Peyer's patch (tissue), 4 donors: ENCODE data around the gene GSTA2. TPM values are rescaled to one million over a fixed set of nuclear protein-coding genes. Genes with fewer than 3 reads are reported as not detected.
"Not testable (repeated sequence)": the region's sequence is repeated elsewhere in the genome, so short reads cannot be mapped to it uniquely, and the experiment has no call there.

ENCODE experiments used
- DNase-seq, 3 donors: peaks; one replicate each; pipeline ENCODE4 v3.0.0-alpha.2; 2017 to 2019
- H3K27ac ChIP-seq, 4 donors: fragments of 200-600 bp; sonication (generic); one replicate each; pipeline ENCODE4 v1.5.1; 2016 to 2019
- H3K27me3 ChIP-seq, 2 donors: fragments of 200-600 bp; sonication (generic); one replicate each; pipeline ENCODE4 v1.5.1; 2019
- H3K36me3 ChIP-seq, 3 donors: fragments of 200-600 bp; sonication (generic); one replicate each; pipeline ENCODE4 v1.5.1; 2016 to 2019
- H3K4me1 ChIP-seq, 4 donors: fragments of 200-600 bp; sonication (generic); one replicate each; pipeline ENCODE4 v1.5.1; 2016 to 2019
- H3K4me3 ChIP-seq, 4 donors: fragments of 200-600 bp; sonication (generic); 1 replicate in 3 of 4; 2 replicates in 1 of 4; pipeline ENCODE4 v1.5.1; 2016 to 2019; ENCODE audit warnings: mild to moderate bottlenecking in 1 of 4
- H3K9me3 ChIP-seq, 4 donors: fragments of 200-600 bp; sonication (generic); one replicate each; pipeline ENCODE4 v1.5.1; 2016 to 2019; ENCODE audit warnings: mild to moderate bottlenecking in 1 of 4
- CTCF ChIP-seq, 6 experiments: fragments of 450-650 bp in 4 of 6; fragments of 200-600 bp in 2 of 6; sonication (generic) in 1 of 6; IDR thresholded peaks; one replicate each; pipeline ENCODE4 v1.5.1; 2017 to 2019; ENCODE audit warnings: antibody characterized with exemption in 6 of 6, mild to moderate bottlenecking in 3 of 6, moderate library complexity in 1 of 6
- POLR2A ChIP-seq, 2 donors: fragments of 450-650 bp; IDR thresholded peaks; one replicate each; pipeline ENCODE4 v1.5.1; 2017; ENCODE audit warnings: antibody characterized with exemption in 2 of 2, mild to moderate bottlenecking in 2 of 2, moderate library complexity in 2 of 2
- total RNA-seq, 4 donors: library from RNA; depleted of rRNA; stranded (reverse); fragments of >200 nt; gene quantifications; one replicate each; pipeline ENCODE4 v1.1.0, GENCODE V29; 2016

The GSTA2 gene
- total RNA-seq, 4 donors from 2014 or later: 15.7 to 92.2 (median 58.4) TPM

DNA sequence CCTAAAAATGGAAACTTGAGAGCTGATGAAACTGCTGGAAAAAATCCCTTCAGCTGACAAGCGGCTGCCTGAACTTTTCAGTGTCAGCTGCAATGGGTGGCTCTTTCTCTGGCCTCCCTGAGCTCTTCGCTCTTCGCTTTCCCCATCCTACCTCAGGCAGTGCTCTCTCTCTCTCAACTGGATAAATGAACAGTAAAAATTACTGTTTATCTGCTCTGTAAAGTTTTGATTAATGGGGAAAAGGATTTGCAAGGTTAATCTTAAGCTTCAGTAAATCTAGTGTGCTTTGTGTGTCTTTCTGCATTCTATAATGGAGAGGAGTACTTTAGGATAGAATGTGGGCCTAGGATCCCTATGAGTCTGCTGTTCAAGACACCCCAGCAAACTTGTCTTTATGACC is 57.3 kb downstream of the GSTA2 start:
- no peak for TF ChIP-seq POLR2A (IDR thresholded peaks at IDR 0.05)
- no peak for TF ChIP-seq CTCF (IDR thresholded peaks at IDR 0.05)
- H3K4me1 ChIP-seq: no peaks in the 10 kb centered on the region
- H3K27ac ChIP-seq: no peak overlapping the region
- H3K27me3 ChIP-seq: no peaks in the 10 kb centered on the region
- DNase-seq: no peak
- H3K9me3 ChIP-seq: no peaks in the 10 kb centered on the region
- no peaks in the 10 kb centered on the region for H3K36me3 ChIP-seq
- no peak overlapping the region for H3K4me3 ChIP-seq

DNA sequence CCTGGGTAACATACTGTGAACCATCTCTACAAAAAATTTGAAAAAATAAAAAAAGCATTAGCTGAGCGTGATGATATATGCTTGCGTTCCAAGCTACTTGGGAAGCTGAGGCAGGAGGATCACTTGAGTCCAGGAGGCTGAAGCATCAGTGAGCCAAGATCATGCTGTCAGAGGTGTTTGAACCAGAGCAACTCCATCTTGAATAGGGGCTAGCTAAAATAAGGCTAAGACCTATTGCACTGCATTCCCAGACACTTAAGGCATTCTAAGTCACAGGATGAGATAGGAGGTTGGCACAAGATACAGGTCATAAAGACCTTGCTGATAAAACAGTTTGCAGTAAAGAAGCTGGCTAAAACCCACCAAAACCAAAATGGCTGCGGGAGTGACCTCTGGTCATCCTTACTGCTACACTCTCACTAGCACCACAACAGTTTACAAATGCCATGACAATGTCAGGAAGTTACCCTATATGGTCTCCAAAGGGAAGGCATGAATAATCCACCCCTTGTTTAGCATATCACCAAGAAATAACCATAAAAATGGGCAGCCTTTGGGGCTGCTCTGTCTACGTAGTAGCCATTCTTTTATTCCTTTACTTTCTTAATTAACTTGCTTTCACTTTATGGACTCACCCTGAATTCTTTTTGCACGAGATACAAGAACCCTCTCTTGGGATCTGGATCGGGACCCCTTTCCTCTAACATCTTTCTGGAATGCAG is 58.3 kb downstream of the GSTA2 start:
- H3K27me3 ChIP-seq: not testable (repeated sequence)

DNA sequence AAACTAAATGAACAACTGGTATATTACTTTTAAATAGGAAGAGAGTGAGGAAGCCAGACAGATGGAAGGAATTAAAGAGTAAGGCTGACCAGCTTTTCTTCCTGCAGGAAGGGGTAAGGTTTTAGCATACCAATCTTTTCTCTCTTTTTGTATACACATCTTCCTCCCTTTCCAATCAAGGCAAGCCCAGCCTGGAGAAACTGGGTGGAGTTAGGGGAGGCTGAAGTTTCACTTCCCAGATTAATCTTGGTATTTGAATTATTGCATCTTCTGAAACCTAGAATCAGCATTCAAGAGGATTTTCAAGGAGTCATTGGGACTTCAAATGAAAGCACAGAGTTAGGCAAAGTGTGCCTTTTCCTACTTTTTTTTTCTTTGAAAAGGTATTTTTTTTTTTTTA is 59.2 kb downstream of the GSTA2 start:
- H3K36me3 ChIP-seq: no peaks in the 10 kb centered on the region
- no peaks in the 10 kb centered on the region for H3K27me3 ChIP-seq
- no peaks in the 10 kb centered on the region for H3K9me3 ChIP-seq
- H3K4me3 ChIP-seq: no peak overlapping the region
- no peaks in the 10 kb centered on the region for H3K4me1 ChIP-seq
- H3K27ac ChIP-seq: no peak overlapping the region
- DNase-seq: no peak
- no peak for TF ChIP-seq POLR2A (IDR thresholded peaks at IDR 0.05)
- no peak for TF ChIP-seq CTCF (IDR thresholded peaks at IDR 0.05)

More for the DNA sequence above, 58.3 kb downstream of the GSTA2 start:
- H3K4me1 ChIP-seq, H3K9me3 ChIP-seq, H3K27ac ChIP-seq, H3K4me3 ChIP-seq, H3K36me3 ChIP-seq, DNase-seq: not testable (repeated sequence)

Other genes starting within 250 kb of the GSTA2 start
- 10 to 100 TPM in 3 of 4 donors, 1 to 10 TPM in 1; 8.3 to 17.7 (median 14.7) TPM for gene TRAM2, start 186.4 kb downstream of the GSTA2 start, total RNA-seq
- 10 to 100 TPM; 12.4 to 56.0 (median 25.3) TPM for gene TMEM14A, start 92.4 kb downstream of the GSTA2 start, total RNA-seq
- 1,000 to 10,000 TPM in 1 of 4 donors, 100 to 1,000 TPM in 3; 222 to 1,400 (median 545) TPM for gene GSTA1, start 40.3 kb upstream of the GSTA2 start, total RNA-seq
- gene GSTA5, start 77.3 kb upstream of the GSTA2 start, total RNA-seq: not detected
- gene GSTA3, start 146.2 kb upstream of the GSTA2 start, total RNA-seq: not detected
- 10 to 100 TPM; 13.9 to 17.9 (median 15.0) TPM for gene GSTA4, start 231.8 kb upstream of the GSTA2 start, total RNA-seq